GM10248 (cell line): ENCODE results near the gene USP50.

Experiments used
- CTCF ChIA-PET: fragments of 300-600 bp; sonication (Branson Sonifier 250); formaldehyde crosslinking; extraction: SDS; loops from one replicate; lab custom pipeline; 2021; ENCODE audit warnings: antibody characterized with exemption; lab: Yijun Ruan, JAX
- POLR2A ChIA-PET: fragments of 350-650 bp; sonication (Branson Sonifier 250); formaldehyde crosslinking; extraction: SDS; loops from one replicate; lab custom pipeline; 2020; ENCODE audit warnings: antibody characterized with exemption; lab: Yijun Ruan, JAX
- DNase-seq: peaks from one replicate; pipeline ENCODE4 v3.0.0; 2012; ENCODE audit errors: extremely low spot score
- CTCF ChIP-seq: IDR thresholded peaks from 2 replicates; pipeline ENCODE4 v1.5.1; 2012; ENCODE audit warnings: mild to moderate bottlenecking, low read depth; ENCODE audit errors: extremely low read depth, missing control alignments, control extremely low read depth

Gene USP50

DNA sequence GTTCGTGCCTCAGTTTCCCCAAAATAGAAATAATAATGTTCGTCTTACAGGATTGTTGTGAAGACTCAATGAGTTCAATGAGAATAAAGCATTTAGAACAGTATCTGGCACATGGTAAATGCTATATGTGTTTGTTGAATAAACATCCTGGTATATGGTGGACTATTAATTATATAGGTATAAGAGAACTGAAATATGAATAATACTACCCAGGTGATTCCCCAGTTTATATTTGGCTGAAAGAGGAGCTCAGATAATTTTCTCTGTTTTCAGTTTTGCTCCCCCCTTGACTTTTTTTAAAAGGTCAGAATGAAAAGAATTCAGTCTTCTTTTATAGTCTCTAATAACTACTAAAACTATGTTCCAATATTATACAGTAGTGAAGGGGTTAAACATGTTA lies 75.4 kb downstream of the USP50 start:
- DNase-seq: no peak
- no peak for TF ChIP-seq CTCF
- CTCF ChIA-PET: interaction anchor here (0.5 kb wide), 1 partner anchor 82 kb away, joined by 3 read pairs; no protein-coding TSS in a partner anchor
- POLR2A ChIA-PET: interaction anchor here (0.7 kb wide), 1 partner anchor 117 kb away, joined by 3 read pairs; no protein-coding TSS in a partner anchor

- DNase-seq: no peak
- ChIA-PET POLR2A (no interaction called here), CTCF (interaction anchor here (1.0 to 1.5 kb wide), 4 partner anchors 9 to 423 kb away, joined by 3 to 5 read pairs (median 4); no protein-coding TSS in a partner anchor)
- no peak for TF ChIP-seq CTCF
Observed at GRCh38 chr15:50463423-50464358, 82.8 kb downstream of the USP50 start.

DNA sequence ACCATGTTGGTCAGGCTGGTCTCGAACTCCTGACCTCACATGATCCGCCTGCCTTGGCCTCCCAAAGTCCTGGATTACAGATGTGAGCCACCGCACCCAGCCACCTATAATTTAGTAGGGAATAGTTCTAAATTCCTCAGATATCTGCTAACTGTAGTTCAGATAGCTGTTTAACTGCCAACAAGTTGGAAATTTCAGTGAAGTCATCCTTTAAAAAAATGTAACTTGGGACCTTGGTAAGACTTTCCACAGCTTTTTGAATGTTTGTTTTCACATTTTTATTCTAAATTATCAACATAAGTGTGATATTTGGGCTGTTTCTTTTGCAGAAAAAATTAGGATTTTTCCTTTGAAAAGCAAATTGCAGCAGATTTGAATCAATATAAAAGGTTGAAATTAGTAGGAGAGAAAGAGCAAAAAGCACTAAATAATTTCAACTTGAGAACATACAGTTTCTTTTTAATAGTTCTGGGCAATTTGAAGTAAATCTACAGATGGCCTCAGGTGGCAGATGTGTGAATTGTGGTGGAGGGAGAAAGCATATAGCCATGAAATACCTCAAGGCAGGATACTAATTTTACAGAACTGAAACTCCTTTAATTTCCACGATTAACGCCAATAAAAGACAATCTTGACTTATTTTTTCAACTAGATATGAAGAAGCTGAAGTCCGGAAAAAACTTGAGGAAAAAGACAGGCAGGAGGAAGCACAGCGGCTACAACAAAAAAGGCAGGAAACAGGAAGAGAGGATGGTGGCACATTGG lies 87.9 kb downstream of the USP50 start:
- no peak for TF ChIP-seq CTCF
- DNase-seq: no peak
- ChIA-PET POLR2A (no interaction called here), CTCF (interaction anchor here (1.4 kb wide), 1 partner anchor 18 kb away, joined by 4 read pairs; no protein-coding TSS in a partner anchor)

DNA sequence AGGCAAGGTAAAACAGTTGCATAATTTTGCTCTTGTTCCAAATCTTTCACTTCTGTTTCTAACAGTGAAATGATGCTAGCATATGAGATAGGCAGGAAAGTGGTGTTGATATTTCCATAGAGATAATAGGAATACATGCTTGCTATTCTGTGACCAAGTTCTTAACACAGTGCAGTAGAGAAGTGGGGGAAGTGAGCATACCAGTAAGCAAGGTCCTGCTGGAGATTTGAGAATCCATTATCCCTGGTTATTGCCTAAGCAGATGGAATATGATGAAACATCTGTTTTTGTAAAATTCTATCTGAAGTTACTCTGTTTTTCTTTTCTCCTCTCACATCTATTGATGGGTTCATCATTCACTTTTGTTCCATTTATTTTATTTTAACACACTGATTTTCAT lies 93.5 kb downstream of the USP50 start:
- CTCF ChIA-PET: interaction anchor here (1.3 kb wide), 1 partner anchor 12 kb away, joined by 3 read pairs; no protein-coding TSS in a partner anchor
- POLR2A ChIA-PET: no interaction called here
- TF ChIP-seq CTCF: no peak

More for the DNA sequence above, 93.5 kb downstream of the USP50 start:
- no peak for DNase-seq
